Gastrocnemius medialis (tissue), 4 donors: ENCODE results near the gene VAV2.

ENCODE experiments used
- POLR2A ChIP-seq, 2 donors: fragments of 450-650 bp; IDR thresholded peaks; one replicate each; pipeline ENCODE4 v1.6.1; 2017; ENCODE audit warnings: antibody characterized with exemption in 2 of 2, mild to moderate bottlenecking in 2 of 2, moderate library complexity in 2 of 2
- TF ChIP-seq, protein P1 (sequence below), 5 experiments: fragments of 450-650 bp in 3 of 5; fragments of 200-600 bp in 2 of 5; sonication (generic) in 2 of 5; IDR thresholded peaks in 4 of 5; conservative IDR thresholded peaks in 1 of 5; 1 replicate in 4 of 5; 2 replicates in 1 of 5; pipeline ENCODE4 v1.5.1; 2016 to 2019; ENCODE audit warnings: antibody characterized with exemption in 5 of 5, mild to moderate bottlenecking in 3 of 5, moderate library complexity in 3 of 5

DNA sequence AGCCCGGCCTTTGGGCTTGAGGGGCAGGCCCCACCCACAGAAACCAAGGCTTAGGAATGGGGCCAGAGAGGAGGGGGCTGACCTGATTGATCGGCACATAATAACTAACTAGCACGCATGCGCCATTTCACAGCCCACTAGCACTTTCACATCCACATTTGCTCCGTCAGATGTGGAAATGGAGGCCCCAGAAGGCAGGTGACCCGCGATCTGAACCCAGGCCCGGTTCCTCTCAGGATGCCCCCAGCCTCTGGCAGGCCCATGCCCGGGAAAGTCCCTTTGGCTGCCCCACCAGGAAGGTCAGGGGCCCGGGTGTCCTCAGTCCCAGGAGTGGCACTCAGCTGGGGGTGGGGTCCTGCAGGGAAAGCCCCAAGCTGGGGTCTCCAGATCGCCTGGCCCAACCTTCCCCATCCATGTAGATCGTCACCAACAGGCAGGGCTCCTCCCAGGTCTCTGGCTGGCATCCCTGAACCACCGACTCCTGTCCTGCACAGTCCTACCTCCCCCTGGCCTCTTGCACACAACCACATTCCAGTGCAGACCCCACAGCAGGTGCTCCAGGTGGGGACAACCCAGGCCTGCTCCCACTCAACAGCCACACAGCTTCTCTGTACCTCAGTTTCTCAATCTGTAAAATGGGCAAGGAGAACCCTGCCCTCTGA, 46.7 kb downstream of the VAV2 start:
- TF ChIP-seq, protein P1, sequence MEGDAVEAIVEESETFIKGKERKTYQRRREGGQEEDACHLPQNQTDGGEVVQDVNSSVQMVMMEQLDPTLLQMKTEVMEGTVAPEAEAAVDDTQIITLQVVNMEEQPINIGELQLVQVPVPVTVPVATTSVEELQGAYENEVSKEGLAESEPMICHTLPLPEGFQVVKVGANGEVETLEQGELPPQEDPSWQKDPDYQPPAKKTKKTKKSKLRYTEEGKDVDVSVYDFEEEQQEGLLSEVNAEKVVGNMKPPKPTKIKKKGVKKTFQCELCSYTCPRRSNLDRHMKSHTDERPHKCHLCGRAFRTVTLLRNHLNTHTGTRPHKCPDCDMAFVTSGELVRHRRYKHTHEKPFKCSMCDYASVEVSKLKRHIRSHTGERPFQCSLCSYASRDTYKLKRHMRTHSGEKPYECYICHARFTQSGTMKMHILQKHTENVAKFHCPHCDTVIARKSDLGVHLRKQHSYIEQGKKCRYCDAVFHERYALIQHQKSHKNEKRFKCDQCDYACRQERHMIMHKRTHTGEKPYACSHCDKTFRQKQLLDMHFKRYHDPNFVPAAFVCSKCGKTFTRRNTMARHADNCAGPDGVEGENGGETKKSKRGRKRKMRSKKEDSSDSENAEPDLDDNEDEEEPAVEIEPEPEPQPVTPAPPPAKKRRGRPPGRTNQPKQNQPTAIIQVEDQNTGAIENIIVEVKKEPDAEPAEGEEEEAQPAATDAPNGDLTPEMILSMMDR (IDR thresholded peaks at IDR 0.05 in 4 of 5, conservative IDR thresholded peaks at IDR 0.05 in 1 of 5): no peak
- no peak for TF ChIP-seq POLR2A (IDR thresholded peaks at IDR 0.05)
